ENCODE data around the gene NRK. TPM values are rescaled to one million over a fixed set of nuclear protein-coding genes. Genes with fewer than 3 reads are reported as not detected.

NRK gene
- total RNA-seq, 6 donors from 2014 or later: under 0.01 to 0.54 (median 0.35) TPM

GRCh38 chrX:105910563-105911105 lies 88.3 kb downstream of the NRK start:
- Histone ChIP-seq H3K27ac (no peak overlapping the region), H3K27me3 (no peaks in the 10 kb centered on the region), H3K36me3 (no peaks in the 10 kb centered on the region), H3K9me3 (no peaks in the 10 kb centered on the region), H3K4me1 (no peaks in the 10 kb centered on the region), H3K4me3 (no peak overlapping the region)
- no peak for DNase-seq
- TF ChIP-seq CTCF (IDR thresholded peaks at IDR 0.05) (no peak), POLR2A (IDR thresholded peaks at IDR 0.05) (no peak), POLR2AphosphoS5 (IDR thresholded peaks at IDR 0.05) (no peak), EP300 (IDR thresholded peaks at IDR 0.05) (no peak)
- whole genome bisulfite sequencing, 2 donors: 31 to 47% methylated on average over 3 of the region's 3 CpGs
- ATAC-seq (ENCODE audit: low FRiP score in 2 of 2): no peak

- Histone ChIP-seq H3K27ac (no peak overlapping the region), H3K36me3 (no peaks in the 10 kb centered on the region), H3K27me3 (no peaks in the 10 kb centered on the region), H3K4me3 (no peak overlapping the region), H3K4me1 (no peaks in the 10 kb centered on the region), H3K9me3 (no peaks in the 10 kb centered on the region)
- TF ChIP-seq EP300 (IDR thresholded peaks at IDR 0.05): no peak
- TF ChIP-seq POLR2AphosphoS5 (IDR thresholded peaks at IDR 0.05): no peak
- TF ChIP-seq CTCF (IDR thresholded peaks at IDR 0.05): no peak
- TF ChIP-seq POLR2A (IDR thresholded peaks at IDR 0.05): no peak
- ATAC-seq (ENCODE audit: low FRiP score in 2 of 2) (no peak), DNase-seq (no peak)
- 70 to 76% methylated on average over 2 to 3 of the region's 3 CpGs for WGBS, 2 donors
Measured at GRCh38 chrX:105945266-105945665, 122.9 kb downstream of the NRK start.

- Histone ChIP-seq H3K27me3 (no peaks in the 10 kb centered on the region), H3K4me1 (no peaks in the 10 kb centered on the region), H3K27ac (no peak overlapping the region), H3K36me3 (no peaks in the 10 kb centered on the region), H3K4me3 (no peak overlapping the region), H3K9me3 (no peaks in the 10 kb centered on the region)
- DNase-seq: no peak
- 77 to 87% methylated on average over 5 of the region's 5 CpGs for WGBS, 2 donors
- TF ChIP-seq POLR2AphosphoS5 (IDR thresholded peaks at IDR 0.05) (no peak), EP300 (IDR thresholded peaks at IDR 0.05) (no peak), POLR2A (IDR thresholded peaks at IDR 0.05) (no peak), CTCF (IDR thresholded peaks at IDR 0.05) (no peak)
- ATAC-seq (ENCODE audit: low FRiP score in 2 of 2): no peak
Measured at GRCh38 chrX:105969487-105969886, 147.1 kb downstream of the NRK start.

GRCh38 chrX:105972690-105973386 lies 150.5 kb downstream of the NRK start:
- Histone ChIP-seq H3K4me1 (no peaks in the 10 kb centered on the region), H3K4me3 (no peak overlapping the region), H3K9me3 (peaks cover 0 to 5% (median 0%) of the 10 kb centered on the region in 4 donors), H3K27me3 (no peaks in the 10 kb centered on the region), H3K27ac (no peak overlapping the region), H3K36me3 (no peaks in the 10 kb centered on the region)
- WGBS, 2 donors: 41 to 67% methylated on average over 1 to 3 of the region's 3 CpGs
- TF ChIP-seq EP300 (IDR thresholded peaks at IDR 0.05) (no peak), POLR2A (IDR thresholded peaks at IDR 0.05) (no peak), POLR2AphosphoS5 (IDR thresholded peaks at IDR 0.05) (no peak), CTCF (IDR thresholded peaks at IDR 0.05) (no peak)
- ATAC-seq (ENCODE audit: low FRiP score in 2 of 2): no peak
- no peak for DNase-seq

GRCh38 chrX:105973387-105973739 lies 151.0 kb downstream of the NRK start:
- Histone ChIP-seq H3K27ac (no peak overlapping the region), H3K27me3 (no peaks in the 10 kb centered on the region), H3K36me3 (no peaks in the 10 kb centered on the region), H3K4me3 (no peak overlapping the region), H3K9me3 (peaks cover 0 to 5% (median 0%) of the 10 kb centered on the region in 4 donors), H3K4me1 (no peaks in the 10 kb centered on the region)
- DNase-seq (no peak), ATAC-seq (ENCODE audit: low FRiP score in 2 of 2) (no peak)
- no peak for TF ChIP-seq CTCF (IDR thresholded peaks at IDR 0.05)
- no peak for TF ChIP-seq EP300 (IDR thresholded peaks at IDR 0.05)
- no peak for TF ChIP-seq POLR2A (IDR thresholded peaks at IDR 0.05)
- TF ChIP-seq POLR2AphosphoS5 (IDR thresholded peaks at IDR 0.05): no peak
- 39 to 40% methylated on average over 1 to 3 of the region's 3 CpGs for WGBS, 2 donors
